GM19463 (cell line): ENCODE results near the gene NAT16.
"Not testable (repeated sequence)": the region's sequence is repeated elsewhere in the genome, so short reads cannot be mapped to it uniquely, and the experiment has no call there.

Experiments
- ATAC-seq: cut with Tn5 transposase; IDR thresholded peaks from one replicate; pipeline ENCODE4 v1.9.1; 2021; ENCODE audit warnings: mild to moderate bottlenecking, moderate library complexity; ENCODE audit not compliant: unreplicated experiment

The NAT16 gene

GRCh38 chr7:101129603-101130117, 50.4 kb downstream of the NAT16 start:
- no peak for ATAC-seq

GRCh38 chr7:101128040-101128834, 51.9 kb downstream of the NAT16 start:
- ATAC-seq, result no peak

GRCh38 chr7:101127460-101128039, 52.5 kb downstream of the NAT16 start:
- ATAC-seq, result no peak

- ATAC-seq, result peak; percentile 61
Observed at GRCh38 chr7:101126651-101127459, 53.2 kb downstream of the NAT16 start, which contains the start of gene SERPINE1. SERPINE1 (plus strand) TSS chr7:101127104; CDS start chr7:101128394, 1,290 bp downstream.

DNA sequence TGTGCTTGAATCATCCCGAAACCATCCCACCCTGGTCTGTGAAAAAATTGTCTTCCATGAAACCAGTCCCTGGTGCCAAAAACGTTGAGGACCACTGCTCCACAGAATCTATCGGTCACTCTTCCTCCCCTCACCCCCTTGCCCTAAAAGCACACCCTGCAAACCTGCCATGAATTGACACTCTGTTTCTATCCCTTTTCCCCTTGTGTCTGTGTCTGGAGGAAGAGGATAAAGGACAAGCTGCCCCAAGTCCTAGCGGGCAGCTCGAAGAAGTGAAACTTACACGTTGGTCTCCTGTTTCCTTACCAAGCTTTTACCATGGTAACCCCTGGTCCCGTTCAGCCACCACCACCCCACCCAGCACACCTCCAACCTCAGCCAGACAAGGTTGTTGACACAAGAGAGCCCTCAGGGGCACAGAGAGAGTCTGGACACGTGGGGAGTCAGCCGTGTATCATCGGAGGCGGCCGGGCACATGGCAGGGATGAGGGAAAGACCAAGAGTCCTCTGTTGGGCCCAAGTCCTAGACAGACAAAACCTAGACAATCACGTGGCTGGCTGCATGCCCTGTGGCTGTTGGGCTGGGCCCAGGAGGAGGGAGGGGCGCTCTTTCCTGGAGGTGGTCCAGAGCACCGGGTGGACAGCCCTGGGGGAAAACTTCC, 54.0 kb downstream of the NAT16 start:
- peak; percentile 60 for ATAC-seq

- ATAC-seq, result no peak
Observed at GRCh38 chr7:101124376-101125056, 55.6 kb downstream of the NAT16 start.

- ATAC-seq, result no peak
Observed at GRCh38 chr7:101123703-101124068, 56.4 kb downstream of the NAT16 start.

GRCh38 chr7:101122933-101123702, 57.0 kb downstream of the NAT16 start:
- ATAC-seq, result no peak

GRCh38 chr7:101121991-101122932, 57.8 kb downstream of the NAT16 start:
- ATAC-seq, result no peak

DNA sequence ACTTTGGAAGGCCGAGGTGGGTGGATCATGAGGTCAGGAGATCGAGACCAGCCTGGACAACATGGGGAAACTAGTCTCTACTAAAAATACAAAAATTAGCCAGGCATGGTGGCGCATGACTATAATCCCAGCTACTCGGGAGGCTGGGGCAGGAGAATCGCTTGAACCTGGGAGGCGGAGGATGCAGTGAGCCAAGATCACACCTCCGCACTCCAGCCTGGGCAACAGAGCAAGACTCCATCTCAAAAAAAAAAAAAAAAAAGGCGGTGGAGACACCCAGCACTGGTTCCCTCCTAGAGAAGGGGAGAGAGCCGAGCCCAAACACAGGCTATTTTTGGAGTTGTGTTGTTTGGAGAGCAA, 58.5 kb downstream of the NAT16 start:
- not testable (repeated sequence) for ATAC-seq
